WTC11 (cell line): ENCODE measurements around the gene SLC29A3. TPM values are rescaled to one million over a fixed set of nuclear protein-coding genes. Genes with fewer than 3 reads are reported as not detected.

ENCODE experiments used
- ATAC-seq: fragments of 200-7000 bp; cut with Tn5 transposase; 2 replicates; pipeline ENCODE4 v1.10.0; 2021; ENCODE audit warnings: mild to moderate bottlenecking, moderate library complexity
- CTCF ChIA-PET: fragments of 300-600 bp; sonication (Branson Sonifier 250); formaldehyde crosslinking; loops from one replicate; lab custom pipeline; 2021; ENCODE audit warnings: antibody characterized with exemption; lab: Charles Lee
- POLR2A ChIA-PET: fragments of 350-600 bp; sonication (Branson Sonifier 250); formaldehyde crosslinking; loops from one replicate; lab custom pipeline; 2021; ENCODE audit warnings: antibody characterized with exemption; lab: Charles Lee
- DNase-seq: peaks from one replicate; pipeline ENCODE4 v3.0.0; 2021; ENCODE audit warnings: low spot score
- H3K27ac Mint-ChIP-seq: 2 replicates; pipeline ENCODE4 v1.8.0; 2021; ENCODE audit warnings: mixed read lengths
- H3K27me3 Mint-ChIP-seq: 2 replicates; pipeline ENCODE4 v1.8.0; 2021; ENCODE audit warnings: low read depth, mild to moderate bottlenecking, moderate library complexity, mixed read lengths
- H3K36me3 Mint-ChIP-seq: 2 replicates; pipeline ENCODE4 v1.8.0; 2021; ENCODE audit warnings: mixed read lengths
- H3K4me1 Mint-ChIP-seq: 2 replicates; pipeline ENCODE4 v1.8.0; 2022; ENCODE audit warnings: mixed read lengths
- H3K4me3 Mint-ChIP-seq: 2 replicates; pipeline ENCODE4 v1.8.0; 2021; ENCODE audit warnings: mild to moderate bottlenecking, moderate library complexity, mixed read lengths
- H3K9me3 Mint-ChIP-seq: 2 replicates; pipeline ENCODE4 v1.8.0; 2021; ENCODE audit warnings: mixed read lengths
- CREM ChIP-seq: sonication (generic); formaldehyde crosslinking; IDR thresholded peaks from 2 replicates; pipeline ENCODE4 v1.8.1; 2022; ENCODE audit warnings: mild to moderate bottlenecking, missing genetic modification reagents, moderate library complexity
- ELF4 ChIP-seq: sonication (generic); formaldehyde crosslinking; IDR thresholded peaks from 2 replicates; pipeline ENCODE4 v1.8.1; 2022; ENCODE audit warnings: low read depth, mild to moderate bottlenecking, moderate library complexity, missing genetic modification reagents
- ESRRA ChIP-seq: sonication (generic); formaldehyde crosslinking; IDR thresholded peaks from 2 replicates; pipeline ENCODE4 v1.8.1; 2022; ENCODE audit warnings: mild to moderate bottlenecking, missing genetic modification reagents, borderline replicate concordance
- FOXJ3 ChIP-seq: sonication (generic); formaldehyde crosslinking; IDR thresholded peaks from 2 replicates; pipeline ENCODE4 v1.9.0; 2021; ENCODE audit warnings: missing genetic modification reagents, mild to moderate bottlenecking, borderline replicate concordance
- FOXP1 ChIP-seq: sonication (generic); formaldehyde crosslinking; IDR thresholded peaks from 2 replicates; pipeline ENCODE4 v1.8.0; 2022; ENCODE audit warnings: missing genetic modification reagents, mild to moderate bottlenecking, moderate library complexity, borderline replicate concordance
- HMGA2 ChIP-seq: fragments of 250-450 bp; sonication (Bioruptor Pico); IDR thresholded peaks from 2 replicates; pipeline ENCODE4 v1.4.0; 2021; ENCODE audit warnings: mild to moderate bottlenecking, moderate library complexity
- JUN ChIP-seq: sonication (generic); formaldehyde crosslinking; IDR thresholded peaks from 2 replicates; pipeline ENCODE4 v1.8.0; 2023; ENCODE audit warnings: mild to moderate bottlenecking, missing genetic modification reagents
- MXD4 ChIP-seq: fragments of 250-450 bp; sonication (Bioruptor Pico); IDR thresholded peaks from 2 replicates; pipeline ENCODE4 v1.8.0; 2021; ENCODE audit warnings: mild to moderate bottlenecking, moderate library complexity, borderline replicate concordance
- RELA ChIP-seq: sonication (generic); formaldehyde crosslinking; IDR thresholded peaks from 2 replicates; pipeline ENCODE4 v1.8.1; 2022; ENCODE audit warnings: missing genetic modification reagents, mild to moderate bottlenecking, borderline replicate concordance
- RORB ChIP-seq: fragments of 250-450 bp; sonication (Bioruptor Pico); IDR thresholded peaks from 2 replicates; pipeline ENCODE4 v1.9.0; 2021; ENCODE audit warnings: mild to moderate bottlenecking
- SOX15 ChIP-seq: fragments of 250-450 bp; sonication (Bioruptor Pico); IDR thresholded peaks from 2 replicates; pipeline ENCODE4 v1.9.0; 2021; ENCODE audit warnings: mild to moderate bottlenecking
- ZBTB21 ChIP-seq: sonication (generic); formaldehyde crosslinking; IDR thresholded peaks from 2 replicates; pipeline ENCODE4 v1.8.1; 2023; ENCODE audit warnings: mild to moderate bottlenecking, missing genetic modification reagents, borderline replicate concordance
- ZNF138 ChIP-seq: sonication (generic); formaldehyde crosslinking; conservative IDR thresholded peaks from 2 replicates; pipeline ENCODE4 v1.8.1; 2022; ENCODE audit warnings: mild to moderate bottlenecking, moderate library complexity, missing genetic modification reagents
- ZNF232 ChIP-seq: sonication (generic); formaldehyde crosslinking; IDR thresholded peaks from 2 replicates; pipeline ENCODE4 v1.8.0; 2022; ENCODE audit warnings: mild to moderate bottlenecking, missing genetic modification reagents
- ZNF263 ChIP-seq: sonication (generic); formaldehyde crosslinking; IDR thresholded peaks from 2 replicates; pipeline ENCODE4 v1.8.1; 2022; ENCODE audit warnings: low read depth, mild to moderate bottlenecking, moderate library complexity, missing genetic modification reagents
- ZNF416 ChIP-seq: fragments of 250-450 bp; sonication (Bioruptor Pico); IDR thresholded peaks from 2 replicates; pipeline ENCODE4 v1.9.0; 2021; ENCODE audit warnings: mild to moderate bottlenecking, inconsistent platforms
- ZNF423 ChIP-seq: fragments of 250-450 bp; sonication (Bioruptor Pico); IDR thresholded peaks from 2 replicates; pipeline ENCODE4 v2.1.2; 2022; ENCODE audit warnings: mild to moderate bottlenecking, moderate library complexity
- total RNA-seq: library from RNA; stranded (reverse); gene quantifications from 3 replicates; pipeline ENCODE4 v1.2.3, GENCODE V29; 2021
- TF ChIP-seq, protein P1 (sequence below): sonication (generic); formaldehyde crosslinking; IDR thresholded peaks from 2 replicates; pipeline ENCODE4 v1.8.0; 2022; ENCODE audit warnings: mild to moderate bottlenecking, missing genetic modification reagents
- TF ChIP-seq, protein P2 (sequence below): sonication (generic); formaldehyde crosslinking; IDR thresholded peaks from 2 replicates; pipeline ENCODE4 v1.8.0; 2023; ENCODE audit warnings: missing genetic modification reagents
- TF ChIP-seq, protein P3 (sequence below): sonication (generic); formaldehyde crosslinking; IDR thresholded peaks from 2 replicates; pipeline ENCODE4 v1.8.1; 2022; ENCODE audit warnings: low read depth, missing genetic modification reagents, borderline replicate concordance
- TF ChIP-seq, protein P4 (sequence below): sonication (generic); formaldehyde crosslinking; IDR thresholded peaks from 2 replicates; pipeline ENCODE4 v1.8.1; 2023; ENCODE audit warnings: mild to moderate bottlenecking, missing genetic modification reagents, moderate library complexity
- TF ChIP-seq, protein P5 (sequence below): sonication (generic); formaldehyde crosslinking; IDR thresholded peaks from 2 replicates; pipeline ENCODE4 v1.8.1; 2023; ENCODE audit warnings: mild to moderate bottlenecking, missing genetic modification reagents, moderate library complexity
- TF ChIP-seq, protein P6 (sequence below): sonication (generic); formaldehyde crosslinking; IDR thresholded peaks from 2 replicates; pipeline ENCODE4 v1.8.0; 2022; ENCODE audit warnings: missing genetic modification reagents
- TF ChIP-seq, protein P7 (sequence below): fragments of 250-450 bp; sonication (Bioruptor Pico); IDR thresholded peaks from 2 replicates; pipeline ENCODE4 v2.1.2; 2022; ENCODE audit warnings: mild to moderate bottlenecking, moderate library complexity

SLC29A3 gene
- total RNA-seq, 1 experiment from 2014 or later = 9.2 TPM

- no peak for TF ChIP-seq RORB
- TF ChIP-seq, all 79 proteins: peak for 0
These were observed 76.6 kb downstream of the SLC29A3 start (continued) for GRCh38 chr10:71395621-71396020.

GRCh38 chr10:71396084-71396710, 77.1 kb downstream of the SLC29A3 start:
- Mint-ChIP-seq H3K4me3 (peak overlapping the region; percentile 63), H3K9me3 (no peaks in the 10 kb centered on the region), H3K27me3 (peaks cover 59% of the 10 kb centered on the region), H3K4me1 (peaks cover 20% of the 10 kb centered on the region), H3K27ac (no peak overlapping the region), H3K36me3 (no peaks in the 10 kb centered on the region)
- ATAC-seq (peak; percentile 86), DNase-seq (peak; percentile 76)
- POLR2A ChIA-PET = interaction anchor here (1.4 kb wide), 1 partner anchor 19 kb away, joined by 3 read pairs; no protein-coding TSS in a partner anchor
- CTCF ChIA-PET = interaction anchor here (0.7 to 8.8 kb wide), 56 partner anchors 11 to 351 kb away, joined by 3 to 120 read pairs (median 4); partner anchors contain the start of gene SLC29A3
- TF ChIP-seq, protein P1, sequence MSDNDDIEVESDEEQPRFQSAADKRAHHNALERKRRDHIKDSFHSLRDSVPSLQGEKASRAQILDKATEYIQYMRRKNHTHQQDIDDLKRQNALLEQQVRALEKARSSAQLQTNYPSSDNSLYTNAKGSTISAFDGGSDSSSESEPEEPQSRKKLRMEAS (CRISPR knock-in tag) = peak; percentile 32; the same call in 1 of the 2 replicates
- no peak for TF ChIP-seq ELF4 (CRISPR knock-in tag)
- no peak for TF ChIP-seq ZBTB21 (CRISPR knock-in tag)
- peak; percentile 96 for TF ChIP-seq ZNF423
- TF ChIP-seq ZNF263 (CRISPR knock-in tag) = no peak
- no peak; the same call in 1 of the 2 replicates for TF ChIP-seq FOXP1 (CRISPR knock-in tag)
- no peak for TF ChIP-seq CREM (CRISPR knock-in tag)
- TF ChIP-seq, protein P2, sequence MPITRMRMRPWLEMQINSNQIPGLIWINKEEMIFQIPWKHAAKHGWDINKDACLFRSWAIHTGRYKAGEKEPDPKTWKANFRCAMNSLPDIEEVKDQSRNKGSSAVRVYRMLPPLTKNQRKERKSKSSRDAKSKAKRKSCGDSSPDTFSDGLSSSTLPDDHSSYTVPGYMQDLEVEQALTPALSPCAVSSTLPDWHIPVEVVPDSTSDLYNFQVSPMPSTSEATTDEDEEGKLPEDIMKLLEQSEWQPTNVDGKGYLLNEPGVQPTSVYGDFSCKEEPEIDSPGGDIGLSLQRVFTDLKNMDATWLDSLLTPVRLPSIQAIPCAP (CRISPR knock-in tag) = no peak
- no peak for TF ChIP-seq FOXJ3 (CRISPR knock-in tag)
- TF ChIP-seq, protein P3, sequence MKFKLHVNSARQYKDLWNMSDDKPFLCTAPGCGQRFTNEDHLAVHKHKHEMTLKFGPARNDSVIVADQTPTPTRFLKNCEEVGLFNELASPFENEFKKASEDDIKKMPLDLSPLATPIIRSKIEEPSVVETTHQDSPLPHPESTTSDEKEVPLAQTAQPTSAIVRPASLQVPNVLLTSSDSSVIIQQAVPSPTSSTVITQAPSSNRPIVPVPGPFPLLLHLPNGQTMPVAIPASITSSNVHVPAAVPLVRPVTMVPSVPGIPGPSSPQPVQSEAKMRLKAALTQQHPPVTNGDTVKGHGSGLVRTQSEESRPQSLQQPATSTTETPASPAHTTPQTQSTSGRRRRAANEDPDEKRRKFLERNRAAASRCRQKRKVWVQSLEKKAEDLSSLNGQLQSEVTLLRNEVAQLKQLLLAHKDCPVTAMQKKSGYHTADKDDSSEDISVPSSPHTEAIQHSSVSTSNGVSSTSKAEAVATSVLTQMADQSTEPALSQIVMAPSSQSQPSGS (CRISPR knock-in tag) = no peak
- no peak for TF ChIP-seq ESRRA (CRISPR knock-in tag)
- TF ChIP-seq JUN (CRISPR knock-in tag) = no peak
- no peak for TF ChIP-seq MXD4
- TF ChIP-seq, protein P4, sequence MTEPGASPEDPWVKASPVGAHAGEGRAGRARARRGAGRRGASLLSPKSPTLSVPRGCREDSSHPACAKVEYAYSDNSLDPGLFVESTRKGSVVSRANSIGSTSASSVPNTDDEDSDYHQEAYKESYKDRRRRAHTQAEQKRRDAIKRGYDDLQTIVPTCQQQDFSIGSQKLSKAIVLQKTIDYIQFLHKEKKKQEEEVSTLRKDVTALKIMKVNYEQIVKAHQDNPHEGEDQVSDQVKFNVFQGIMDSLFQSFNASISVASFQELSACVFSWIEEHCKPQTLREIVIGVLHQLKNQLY = no peak
- TF ChIP-seq ZNF232 (CRISPR knock-in tag) = no peak
- TF ChIP-seq, protein P5, sequence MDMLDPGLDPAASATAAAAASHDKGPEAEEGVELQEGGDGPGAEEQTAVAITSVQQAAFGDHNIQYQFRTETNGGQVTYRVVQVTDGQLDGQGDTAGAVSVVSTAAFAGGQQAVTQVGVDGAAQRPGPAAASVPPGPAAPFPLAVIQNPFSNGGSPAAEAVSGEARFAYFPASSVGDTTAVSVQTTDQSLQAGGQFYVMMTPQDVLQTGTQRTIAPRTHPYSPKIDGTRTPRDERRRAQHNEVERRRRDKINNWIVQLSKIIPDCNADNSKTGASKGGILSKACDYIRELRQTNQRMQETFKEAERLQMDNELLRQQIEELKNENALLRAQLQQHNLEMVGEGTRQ (CRISPR knock-in tag) = no peak
- no peak for TF ChIP-seq ZNF416
- 0 out of 2 replicates have a peak, but pooled peaks have one; percentile 42 for TF ChIP-seq ZNF138 (CRISPR knock-in tag)
- TF ChIP-seq, protein P6, sequence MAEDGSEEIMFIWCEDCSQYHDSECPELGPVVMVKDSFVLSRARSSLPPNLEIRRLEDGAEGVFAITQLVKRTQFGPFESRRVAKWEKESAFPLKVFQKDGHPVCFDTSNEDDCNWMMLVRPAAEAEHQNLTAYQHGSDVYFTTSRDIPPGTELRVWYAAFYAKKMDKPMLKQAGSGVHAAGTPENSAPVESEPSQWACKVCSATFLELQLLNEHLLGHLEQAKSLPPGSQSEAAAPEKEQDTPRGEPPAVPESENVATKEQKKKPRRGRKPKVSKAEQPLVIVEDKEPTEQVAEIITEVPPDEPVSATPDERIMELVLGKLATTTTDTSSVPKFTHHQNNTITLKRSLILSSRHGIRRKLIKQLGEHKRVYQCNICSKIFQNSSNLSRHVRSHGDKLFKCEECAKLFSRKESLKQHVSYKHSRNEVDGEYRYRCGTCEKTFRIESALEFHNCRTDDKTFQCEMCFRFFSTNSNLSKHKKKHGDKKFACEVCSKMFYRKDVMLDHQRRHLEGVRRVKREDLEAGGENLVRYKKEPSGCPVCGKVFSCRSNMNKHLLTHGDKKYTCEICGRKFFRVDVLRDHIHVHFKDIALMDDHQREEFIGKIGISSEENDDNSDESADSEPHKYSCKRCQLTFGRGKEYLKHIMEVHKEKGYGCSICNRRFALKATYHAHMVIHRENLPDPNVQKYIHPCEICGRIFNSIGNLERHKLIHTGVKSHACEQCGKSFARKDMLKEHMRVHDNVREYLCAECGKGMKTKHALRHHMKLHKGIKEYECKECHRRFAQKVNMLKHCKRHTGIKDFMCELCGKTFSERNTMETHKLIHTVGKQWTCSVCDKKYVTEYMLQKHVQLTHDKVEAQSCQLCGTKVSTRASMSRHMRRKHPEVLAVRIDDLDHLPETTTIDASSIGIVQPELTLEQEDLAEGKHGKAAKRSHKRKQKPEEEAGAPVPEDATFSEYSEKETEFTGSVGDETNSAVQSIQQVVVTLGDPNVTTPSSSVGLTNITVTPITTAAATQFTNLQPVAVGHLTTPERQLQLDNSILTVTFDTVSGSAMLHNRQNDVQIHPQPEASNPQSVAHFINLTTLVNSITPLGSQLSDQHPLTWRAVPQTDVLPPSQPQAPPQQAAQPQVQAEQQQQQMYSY = no peak
- no peak for TF ChIP-seq SOX15 (CRISPR knock-in tag)
- TF ChIP-seq, protein P7, sequence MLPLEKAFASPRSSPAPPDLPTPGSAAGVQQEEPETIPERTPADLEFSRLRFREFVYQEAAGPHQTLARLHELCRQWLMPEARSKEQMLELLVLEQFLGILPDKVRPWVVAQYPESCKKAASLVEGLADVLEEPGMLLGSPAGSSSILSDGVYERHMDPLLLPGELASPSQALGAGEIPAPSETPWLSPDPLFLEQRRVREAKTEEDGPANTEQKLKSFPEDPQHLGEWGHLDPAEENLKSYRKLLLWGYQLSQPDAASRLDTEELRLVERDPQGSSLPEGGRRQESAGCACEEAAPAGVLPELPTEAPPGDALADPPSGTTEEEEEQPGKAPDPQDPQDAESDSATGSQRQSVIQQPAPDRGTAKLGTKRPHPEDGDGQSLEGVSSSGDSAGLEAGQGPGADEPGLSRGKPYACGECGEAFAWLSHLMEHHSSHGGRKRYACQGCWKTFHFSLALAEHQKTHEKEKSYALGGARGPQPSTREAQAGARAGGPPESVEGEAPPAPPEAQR (CRISPR knock-in tag) = no peak
- no peak for TF ChIP-seq RELA (CRISPR knock-in tag)
- TF ChIP-seq HMGA2 (CRISPR knock-in tag) = no peak
